GM21528 (cell line): ENCODE data around the gene TXLNB.

Experiments used
- ATAC-seq: cut with Tn5 transposase; IDR thresholded peaks from one replicate; pipeline ENCODE4 v1.9.1; 2021; ENCODE audit warnings: mild to moderate bottlenecking, moderate library complexity; ENCODE audit not compliant: unreplicated experiment, low FRiP score

TXLNB gene

DNA sequence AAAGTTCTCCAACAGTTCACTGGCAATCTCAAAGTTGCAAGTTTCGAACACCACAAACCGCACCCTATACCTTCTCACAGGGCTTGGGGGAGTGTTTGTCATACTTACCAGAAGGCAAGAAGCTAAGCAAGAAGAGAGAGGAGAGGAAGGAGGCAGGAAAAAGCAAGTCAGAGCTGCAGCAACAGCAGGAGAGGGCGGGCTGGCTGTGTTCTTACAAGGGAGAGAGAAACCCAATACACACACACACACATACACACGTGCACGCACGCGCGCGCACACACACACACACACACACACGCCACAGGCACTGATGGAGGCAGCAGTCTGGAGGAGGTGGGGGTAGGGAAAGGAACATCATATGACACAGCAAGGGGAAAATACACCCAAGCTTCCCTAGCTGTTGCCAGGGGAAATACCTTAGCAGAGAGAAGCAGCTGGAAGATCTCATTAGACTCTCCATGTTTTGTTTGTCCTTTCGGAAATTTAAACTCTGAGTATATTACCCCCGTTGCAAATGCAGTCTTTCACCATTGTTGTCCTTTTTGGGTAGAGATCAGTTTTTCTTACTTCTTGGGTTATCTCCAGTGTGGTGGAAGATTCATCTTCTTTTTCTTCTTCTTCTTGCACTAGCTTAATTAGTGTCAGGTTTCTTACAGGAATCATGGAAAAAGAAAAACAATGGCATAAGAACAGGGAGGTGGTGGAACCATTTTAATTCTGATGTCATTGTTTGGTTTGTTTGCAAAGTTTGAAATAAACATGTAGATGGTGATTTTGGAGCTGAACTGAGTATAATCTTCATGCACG, at the start of gene TXLNB:
Gene TXLNB, minus strand, starts transcription at position 186 of the 807 bp plus-strand sequence. CDS start 3,099 bp downstream, outside the sequence.
- ATAC-seq: peak; percentile 74

DNA sequence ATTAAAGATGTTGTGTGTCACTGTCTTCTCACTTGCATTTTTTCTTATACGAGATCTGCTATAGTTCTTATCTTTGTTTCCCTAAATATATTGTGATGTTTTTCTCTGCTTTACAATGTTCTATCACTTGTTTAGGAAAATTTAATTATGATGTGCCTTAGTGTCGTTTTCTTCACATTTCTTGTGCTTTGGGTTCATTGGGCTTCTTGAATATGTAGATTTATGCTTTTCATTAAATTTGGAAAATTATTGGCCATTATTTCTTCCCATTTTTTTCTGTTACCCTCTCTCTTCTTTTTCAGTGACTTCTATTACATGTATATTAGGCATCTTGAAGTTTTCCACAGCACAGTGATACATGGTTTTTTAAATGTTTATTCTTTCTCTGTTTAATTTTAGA, 49.3 kb upstream of the TXLNB start:
- no peak for ATAC-seq

DNA sequence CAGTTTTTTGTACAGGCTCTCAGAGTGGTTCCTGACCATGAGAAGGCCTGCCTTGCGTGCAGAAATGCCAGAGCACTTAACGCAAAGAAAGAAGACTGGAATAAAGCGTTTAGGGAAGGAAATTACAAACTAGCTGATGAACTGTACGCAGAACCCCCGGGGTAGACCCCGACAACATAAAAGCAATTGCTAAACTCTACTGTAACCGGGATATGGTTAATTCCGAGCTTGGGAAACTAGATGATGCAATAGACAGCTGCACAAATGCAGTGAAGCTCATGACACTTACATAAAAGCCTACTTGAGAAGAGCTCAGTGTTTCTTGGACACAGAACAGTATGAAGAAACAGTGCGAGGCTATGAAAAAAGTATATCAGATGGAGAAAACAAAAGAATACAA, 47.0 kb upstream of the TXLNB start:
- no peak for ATAC-seq

DNA sequence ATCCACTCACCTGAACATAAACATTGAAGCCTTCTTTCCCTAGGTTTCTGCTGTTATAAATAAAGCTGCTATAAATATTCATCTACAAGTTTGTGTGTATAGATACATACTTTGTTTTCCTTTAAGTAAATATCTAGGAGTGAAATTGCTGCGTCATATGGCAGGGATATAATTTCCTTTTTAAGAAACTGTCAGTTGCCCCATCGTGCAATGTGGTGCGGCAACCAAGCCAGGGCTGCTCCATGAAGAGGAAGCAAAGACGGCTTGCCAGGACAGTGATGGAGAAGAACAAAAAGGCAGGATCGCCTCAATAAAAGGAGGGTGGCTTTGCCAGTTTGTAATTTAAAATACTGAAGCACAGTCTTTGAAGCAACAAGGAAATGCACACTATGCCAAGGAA, 46.0 kb upstream of the TXLNB start:
- no peak for ATAC-seq

DNA sequence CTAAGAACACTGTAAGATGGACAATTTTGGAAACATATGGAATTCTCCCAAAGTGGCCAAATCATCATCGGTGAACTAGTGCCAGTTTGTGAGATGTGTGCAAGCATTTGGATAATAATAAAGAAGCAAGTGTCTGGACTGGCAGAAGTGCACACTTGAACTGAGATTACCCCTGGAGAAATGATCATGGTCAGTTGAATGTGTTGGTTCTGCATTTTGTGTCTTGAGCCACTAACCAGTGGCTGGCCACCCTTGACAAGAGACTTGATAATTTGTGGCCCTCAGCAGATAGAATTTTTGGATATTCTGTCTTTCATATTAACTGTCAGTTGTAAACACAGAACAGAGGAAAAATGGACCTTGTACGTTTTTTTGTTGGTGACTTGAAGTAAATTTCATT, 45.2 kb upstream of the TXLNB start:
- no peak for ATAC-seq

DNA sequence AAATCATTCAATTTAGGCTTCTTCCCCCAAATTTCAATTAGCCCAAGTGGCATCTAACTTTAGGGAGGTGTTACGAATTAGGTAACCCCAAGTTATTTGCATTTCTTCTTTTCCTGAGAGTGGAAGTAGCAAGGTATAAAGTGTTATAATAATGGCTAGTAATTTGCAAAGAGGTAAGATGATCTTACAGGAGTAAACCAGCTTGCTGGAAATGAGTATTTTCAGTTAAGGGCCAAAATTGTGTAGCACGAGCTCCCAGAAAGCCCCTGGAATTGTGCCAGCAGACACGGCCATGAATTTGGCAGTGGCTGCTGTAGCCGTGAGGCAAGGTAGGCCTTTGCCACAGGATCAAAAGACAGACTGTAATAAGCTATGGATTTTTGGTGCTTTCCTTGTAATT, 44.7 kb upstream of the TXLNB start:
- no peak for ATAC-seq

DNA sequence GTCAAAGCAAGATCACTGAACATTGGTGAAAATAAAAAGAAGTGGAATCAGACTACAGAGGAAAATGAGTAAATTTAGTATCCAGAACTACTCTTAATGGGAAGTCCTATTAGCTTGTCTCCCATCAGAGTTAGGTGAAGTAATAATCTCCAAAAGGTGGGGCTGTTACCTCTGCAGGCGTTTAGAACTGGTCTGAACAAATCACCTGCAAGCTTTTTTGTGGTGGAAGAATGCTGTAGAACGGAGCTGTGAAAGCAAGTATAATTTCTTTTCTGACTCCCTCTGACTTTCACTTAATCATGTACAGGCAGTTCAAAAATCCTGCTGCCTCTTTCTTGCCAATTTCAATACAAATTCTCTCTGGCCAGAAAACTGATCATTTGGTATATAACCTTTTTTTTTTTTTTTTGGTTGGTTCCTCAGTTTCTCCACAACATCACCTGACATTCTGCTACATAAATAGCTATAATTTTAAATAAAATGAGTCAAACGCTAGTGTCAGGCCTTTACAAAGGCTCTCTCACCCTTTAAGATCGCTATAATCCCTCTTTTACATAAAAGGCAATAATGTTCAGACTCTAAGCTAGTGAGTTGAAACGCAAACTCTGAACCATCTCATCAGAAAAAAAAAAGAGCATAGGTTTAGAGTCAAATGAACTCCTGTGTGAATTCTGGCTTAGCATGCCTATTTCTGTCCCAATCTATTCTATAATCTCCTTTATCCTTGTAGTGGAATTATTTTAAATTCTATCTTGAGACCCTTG, 43.8 kb upstream of the TXLNB start:
- ATAC-seq: no peak

DNA sequence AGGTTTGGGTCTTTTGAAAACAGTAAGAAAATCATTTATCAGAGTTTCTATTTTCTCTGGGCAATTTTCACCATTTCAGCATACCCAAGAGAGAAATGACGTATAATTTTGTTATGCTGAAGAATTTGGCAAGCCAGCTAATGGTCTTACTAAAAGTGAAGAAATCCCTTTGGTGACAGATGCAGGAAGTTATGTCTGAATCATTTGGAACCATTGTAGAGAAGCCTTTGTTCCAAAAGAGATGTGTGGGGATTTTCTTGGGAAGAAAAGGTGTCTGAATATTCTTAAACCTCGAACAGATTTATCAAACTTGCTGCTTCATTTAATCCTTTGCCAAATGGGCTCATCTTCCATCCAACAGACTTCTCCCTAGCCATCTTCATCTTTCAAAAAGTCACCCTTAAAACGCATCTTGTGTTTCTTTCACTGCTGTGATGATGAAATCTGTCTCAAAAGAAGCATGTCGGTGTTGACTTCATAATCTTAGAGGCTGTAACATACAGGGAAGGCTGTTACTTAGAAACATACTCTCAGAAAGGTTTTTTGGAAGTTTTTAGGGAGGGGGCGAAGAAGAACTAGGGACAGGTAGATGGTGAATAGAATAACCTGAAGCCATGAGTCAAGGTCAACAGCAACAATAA, 43.1 kb upstream of the TXLNB start:
- no peak for ATAC-seq

DNA sequence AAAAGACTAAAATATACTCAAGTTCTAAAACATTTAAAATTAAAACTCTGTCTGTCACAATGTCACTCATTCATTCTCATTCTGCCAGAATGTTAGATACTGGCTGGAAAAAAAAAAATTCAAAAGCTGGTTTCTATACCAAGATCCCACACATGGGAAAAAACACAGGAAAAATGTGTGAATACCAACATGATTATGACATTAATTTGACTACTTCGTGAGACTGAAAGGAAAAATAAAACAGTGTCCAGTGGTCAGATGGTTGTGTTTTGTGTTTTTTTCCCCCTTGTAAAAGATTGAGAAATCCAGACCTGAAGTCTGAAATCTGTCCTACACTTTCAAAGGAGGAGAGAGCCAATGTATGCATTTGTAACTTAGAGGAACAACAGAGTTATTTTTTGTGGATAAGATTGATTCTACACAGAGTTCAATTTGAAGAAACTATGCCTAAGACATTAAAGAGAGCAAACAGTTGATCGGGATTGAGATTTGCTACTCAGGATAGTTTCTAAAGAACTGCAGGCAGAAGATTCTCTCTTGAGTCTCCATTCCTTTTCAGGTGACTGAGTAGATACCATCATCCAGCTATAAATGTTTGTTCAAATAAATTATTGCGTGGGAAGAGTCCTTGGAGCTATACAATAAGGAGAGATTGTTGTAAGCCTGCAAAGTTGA, 39.2 kb upstream of the TXLNB start:
- no peak for ATAC-seq

DNA sequence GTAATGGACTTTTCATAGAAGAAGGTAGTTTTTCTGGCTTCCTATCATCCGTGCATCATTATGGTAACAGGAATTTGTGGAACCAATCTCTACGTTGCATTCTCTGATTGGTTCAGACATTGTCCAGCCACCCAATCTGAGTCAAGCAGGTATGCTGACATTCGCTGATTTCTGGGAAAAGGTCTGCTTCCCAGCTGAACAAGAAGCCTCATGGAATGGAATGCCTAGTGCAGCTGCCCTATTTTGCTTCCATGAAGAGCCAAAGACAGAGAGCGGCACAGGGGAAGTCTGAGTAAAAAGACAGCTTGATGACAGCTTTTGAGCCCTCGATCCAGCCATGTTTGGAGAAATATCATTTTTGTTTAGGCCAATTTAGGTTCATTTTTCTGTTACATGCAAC, 38.5 kb upstream of the TXLNB start:
- ATAC-seq: no peak

DNA sequence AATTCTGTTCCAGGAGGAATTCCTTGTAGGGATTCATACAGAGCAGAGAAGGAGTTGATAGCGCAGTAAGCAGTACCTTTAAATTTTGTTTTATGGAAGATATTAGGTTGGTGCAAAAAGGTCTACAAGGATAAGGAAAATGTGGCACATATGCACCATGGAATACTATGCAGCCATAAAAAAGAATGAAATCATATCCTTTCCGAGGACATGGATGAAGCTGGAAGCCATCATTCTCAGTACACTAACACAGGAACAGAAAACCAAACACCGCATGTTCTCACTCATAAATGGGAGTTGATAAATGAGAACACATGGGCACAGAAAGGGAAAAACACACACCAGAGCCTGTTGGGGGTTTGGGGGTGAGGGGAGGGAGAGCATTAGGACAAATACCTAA, 37.4 kb upstream of the TXLNB start:
- no peak for ATAC-seq

DNA sequence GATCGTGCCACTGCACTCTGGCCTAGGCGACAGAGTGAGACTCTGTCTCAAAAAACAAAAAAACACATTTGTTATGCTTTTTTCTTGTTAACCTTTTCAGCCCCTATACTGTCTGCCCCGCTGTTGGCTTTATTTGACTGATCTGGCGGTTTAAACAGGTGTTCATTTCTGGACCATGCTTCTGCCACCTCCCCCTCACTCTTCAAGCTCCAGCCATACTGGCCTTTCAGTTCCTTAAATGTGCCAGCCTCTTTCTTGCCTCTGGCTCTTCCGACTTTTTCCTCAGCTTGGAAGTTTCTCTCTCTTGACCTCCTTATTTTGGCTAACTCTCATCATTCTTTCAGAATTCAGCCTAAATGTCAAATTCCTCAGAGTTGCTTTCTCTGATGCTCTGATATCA, 35.2 kb upstream of the TXLNB start:
- no peak for ATAC-seq

DNA sequence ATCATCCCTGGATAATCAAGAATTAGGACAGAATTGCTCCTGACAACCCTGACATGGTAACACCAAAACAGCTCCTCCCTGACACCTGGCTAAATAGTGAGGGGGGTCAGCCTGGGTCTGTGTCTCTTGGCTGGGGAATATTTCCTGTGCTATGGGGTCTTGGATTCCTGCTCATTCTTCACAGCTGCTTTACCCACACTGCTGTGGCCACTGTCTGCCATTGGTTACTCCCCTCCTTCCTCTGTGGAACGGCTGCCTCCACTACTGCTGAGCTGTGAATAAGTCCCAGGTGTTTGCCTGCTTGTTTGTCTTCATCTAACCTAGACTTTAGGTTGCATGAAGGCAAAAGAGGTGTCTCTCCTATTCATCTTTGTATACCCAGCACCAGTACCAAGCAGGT, 33.9 kb upstream of the TXLNB start:
- no peak for ATAC-seq

DNA sequence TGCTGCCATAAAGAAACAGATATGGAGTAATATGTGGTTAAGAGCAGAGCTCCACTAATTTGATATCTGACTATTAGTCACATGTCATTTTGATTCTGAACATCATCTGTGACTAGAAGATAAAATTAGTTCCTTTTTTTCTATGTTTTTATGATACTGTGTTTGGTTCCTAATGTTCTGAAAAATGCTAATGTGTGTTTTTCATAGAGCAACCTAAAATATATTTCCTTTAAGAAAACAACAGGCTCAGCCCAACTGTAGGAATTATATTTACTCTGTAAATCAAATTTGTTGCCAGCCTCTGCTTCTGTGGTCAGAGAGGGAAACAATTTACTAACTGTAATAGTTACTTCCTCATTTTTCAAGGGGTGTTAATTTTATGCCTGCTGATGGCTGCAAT, 33.3 kb upstream of the TXLNB start:
- ATAC-seq: peak; percentile 35

DNA sequence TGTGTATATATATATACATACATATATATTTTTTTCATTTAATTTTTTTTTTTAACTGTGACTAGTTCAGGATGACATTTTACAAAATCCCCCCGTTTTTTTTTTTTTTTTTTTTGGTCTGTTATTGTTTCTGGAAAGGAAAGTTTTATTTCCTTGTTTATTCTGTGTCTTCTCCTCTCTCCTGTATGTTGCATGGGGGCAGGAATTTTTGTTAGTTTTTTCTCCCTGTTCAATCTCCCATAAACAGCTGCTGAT, 32.4 kb upstream of the TXLNB start:
- ATAC-seq: no peak

DNA sequence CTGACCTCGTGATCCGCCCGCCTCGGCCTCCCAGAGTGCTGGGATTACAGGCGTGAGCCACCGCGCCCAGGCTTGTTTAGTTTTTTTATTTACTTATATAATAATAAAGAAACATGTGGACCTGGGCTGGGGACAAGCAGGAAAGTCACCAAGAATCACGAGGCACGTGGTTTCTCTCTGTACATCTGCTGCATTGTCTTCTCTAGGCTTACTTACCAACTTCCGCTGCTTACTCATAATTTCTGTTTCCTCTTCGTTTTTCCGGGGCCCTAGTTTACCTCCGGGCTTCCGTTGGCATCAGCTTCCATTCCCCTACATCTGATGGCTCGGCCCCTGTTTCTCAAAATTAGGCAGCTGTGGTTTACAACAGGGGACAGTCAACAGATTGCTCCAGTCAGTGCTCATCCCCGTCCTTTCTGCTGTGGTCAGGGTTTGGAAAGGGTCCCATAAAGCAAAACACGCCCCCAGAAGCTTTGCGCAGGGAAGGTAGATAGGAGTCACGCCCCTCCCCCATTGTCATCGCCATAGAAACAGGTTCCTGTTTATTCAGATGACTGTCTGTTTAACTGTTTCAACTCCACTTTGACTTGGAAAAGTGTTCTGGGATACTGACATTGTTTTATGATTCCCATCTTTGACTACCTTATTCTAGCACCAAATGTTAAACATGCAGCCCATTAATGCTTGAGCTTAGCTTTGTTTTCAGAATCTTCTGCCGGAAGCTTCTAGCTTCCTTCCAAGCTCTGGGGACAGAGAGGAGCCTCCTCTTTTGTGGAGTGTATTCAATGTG, 31.9 kb upstream of the TXLNB start:
- peak; percentile 44 for ATAC-seq

DNA sequence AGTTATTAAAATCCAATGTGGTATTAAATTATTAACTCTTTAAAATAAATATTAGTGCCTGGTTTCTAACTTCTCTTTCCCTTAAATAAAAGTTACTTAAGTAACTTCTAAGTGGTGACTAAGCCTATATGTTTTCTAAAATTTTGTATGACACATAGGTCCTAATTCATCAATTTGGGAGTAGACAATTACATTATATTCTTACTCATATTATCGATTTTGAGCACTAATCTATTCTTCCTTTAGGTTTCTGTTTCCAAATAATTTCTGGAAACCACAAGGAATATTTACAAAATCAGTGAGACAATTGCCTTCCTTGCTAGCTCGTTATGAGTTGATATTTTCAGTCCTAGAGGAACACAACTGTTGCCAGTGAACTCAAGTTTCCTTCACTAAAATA, 28.3 kb upstream of the TXLNB start:
- ATAC-seq: no peak

DNA sequence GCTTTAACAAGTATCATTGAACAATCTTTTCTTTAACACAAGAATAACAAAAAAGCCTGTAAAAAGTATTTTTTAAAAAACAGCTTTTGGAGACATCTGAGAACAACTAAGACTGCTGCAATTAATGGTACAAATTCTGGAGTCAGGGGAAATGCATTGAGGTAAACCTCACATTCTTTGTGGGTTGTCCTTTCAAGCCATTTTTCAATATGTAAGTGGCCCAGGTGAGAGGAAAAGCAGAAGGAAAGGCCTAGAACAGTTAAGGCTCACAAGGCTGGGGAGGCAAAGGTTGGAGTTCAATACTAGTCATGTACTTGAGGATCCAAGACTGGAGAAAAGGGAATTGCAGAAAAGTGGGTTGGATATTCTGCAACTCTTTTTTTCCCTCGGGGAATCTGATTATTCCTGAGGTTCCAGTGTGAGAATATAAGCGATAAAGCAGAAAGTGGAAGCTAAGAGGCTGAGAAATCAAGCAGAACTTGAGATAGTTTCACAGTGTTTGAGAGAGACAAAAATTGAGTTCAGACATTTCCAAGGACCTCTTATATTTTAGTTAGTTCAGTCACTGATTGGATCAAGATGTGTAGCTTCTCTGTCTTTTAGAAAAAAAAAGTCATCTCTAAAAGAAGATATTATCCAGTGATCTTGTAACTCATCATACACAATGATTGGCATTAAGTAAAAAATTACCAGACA, 25.0 kb upstream of the TXLNB start:
- no peak for ATAC-seq

DNA sequence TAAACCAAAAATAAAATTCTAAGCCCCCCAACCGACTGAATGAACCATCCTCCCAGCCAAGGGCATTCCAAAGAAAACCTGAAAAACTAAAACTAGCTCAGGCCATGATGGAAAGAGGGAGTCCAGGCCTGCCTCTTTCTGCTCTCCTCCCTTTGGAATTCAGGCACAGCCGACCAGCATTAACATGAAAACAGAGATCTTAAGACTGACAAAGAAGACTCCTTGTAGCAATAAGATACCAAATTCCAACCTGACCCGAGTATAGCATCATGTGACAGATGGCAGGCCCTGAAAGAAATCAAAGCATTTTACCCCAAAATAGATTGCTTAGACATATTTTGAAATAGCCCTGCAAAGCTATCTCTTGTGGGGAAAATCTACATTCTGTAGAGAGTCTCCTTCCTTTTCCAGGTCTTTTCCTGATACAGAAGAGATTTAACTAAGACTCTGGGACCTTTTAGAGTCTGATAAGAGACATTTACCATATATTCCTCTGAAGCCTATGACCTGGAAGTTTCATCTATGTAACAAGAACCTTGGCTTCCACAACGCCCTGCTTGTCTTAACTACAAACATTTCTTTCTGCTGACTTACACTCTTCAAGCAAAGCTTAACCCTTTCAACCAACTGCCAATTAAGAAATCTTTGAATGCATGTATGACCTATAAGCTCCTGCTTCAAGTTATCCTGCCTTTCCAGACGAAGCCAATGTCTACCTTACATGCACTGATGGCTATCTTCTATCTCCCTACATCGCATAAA, 22.2 kb upstream of the TXLNB start:
- no peak for ATAC-seq
